Sigmoid colon (tissue), 7 donors: ENCODE data around the gene PADI6. TPM values are rescaled to one million over a fixed set of nuclear protein-coding genes. Genes with fewer than 3 reads are reported as not detected.

Experiments used
- DNase-seq: peaks from one replicate; pipeline ENCODE4 v3.0.0-alpha.2; 2019
- H3K27ac ChIP-seq, 4 donors: fragments of 200-600 bp; sonication (generic); one replicate each; pipeline ENCODE4 v1.5.1; 2016 to 2019; ENCODE audit warnings: mild to moderate bottlenecking in 1 of 4
- H3K27me3 ChIP-seq, 3 donors: fragments of 200-600 bp; sonication (generic); one replicate each; pipeline ENCODE4 v1.5.1; 2019; ENCODE audit warnings: mild to moderate bottlenecking in 1 of 3
- H3K36me3 ChIP-seq, 4 donors: fragments of 200-600 bp; sonication (generic); one replicate each; pipeline ENCODE4 v1.5.1; 2016 to 2019
- H3K4me1 ChIP-seq, 4 donors: fragments of 200-600 bp; sonication (generic); one replicate each; pipeline ENCODE4 v1.5.1; 2017 to 2019
- H3K4me3 ChIP-seq, 4 donors: fragments of 200-600 bp; sonication (generic); one replicate each; pipeline ENCODE4 v1.5.1; 2017 to 2019; ENCODE audit warnings: mild to moderate bottlenecking in 2 of 4, moderate library complexity in 1 of 4
- H3K9me3 ChIP-seq, 4 donors: fragments of 200-600 bp in 3 of 4; sonication (generic) in 3 of 4; one replicate each; pipeline versions ENCODE4 v1.5.1 to v1.6.1; 2013 to 2019
- EP300 ChIP-seq, 4 donors: sonication (generic); formaldehyde crosslinking; IDR thresholded peaks; one replicate each; pipeline ENCODE4 v1.6.1; 2017; ENCODE audit warnings: antibody characterized with exemption in 4 of 4
- POLR2A ChIP-seq, 2 donors: fragments of 450-650 bp; IDR thresholded peaks; one replicate each; pipeline ENCODE4 v1.6.1; 2016; ENCODE audit warnings: antibody characterized with exemption in 2 of 2, mild to moderate bottlenecking in 2 of 2, moderate library complexity in 2 of 2
- POLR2AphosphoS5 ChIP-seq, 4 donors: sonication (generic); formaldehyde crosslinking; IDR thresholded peaks; one replicate each; pipeline ENCODE4 v1.6.1; 2017; ENCODE audit warnings: antibody characterized with exemption in 4 of 4
- WGBS, 2 donors: extraction: QIAGEN DNeasy Blood & Tissue Kit; methylation state at CpG; one replicate each; pipeline ENCODE4 v1.1.7; 2013; 5-methylcytosine and 5-hydroxymethylcytosine counted together
- intact Hi-C: fragments of 100-400 bp; cut with DNase I; formaldehyde crosslinking; loops from one replicate; pipeline ENCODE4 v1.15.1; 2023
- polyA plus RNA-seq, 3 donors: library from polyadenylated mRNA; stranded (reverse); fragments of 200-250 nt; gene quantifications; one replicate each; pipeline ENCODE4 v1.2.3, GENCODE V29; 2013
- total RNA-seq, 4 donors: library from RNA; depleted of rRNA; stranded (reverse); fragments of >200 nt; gene quantifications; one replicate each; pipeline ENCODE4 v1.1.0, GENCODE V29; 2016
- TF ChIP-seq, protein P1 (sequence below), 4 experiments: fragments of 450-650 bp in 3 of 4; fragments of 200-600 bp in 1 of 4; IDR thresholded peaks; one replicate each; pipeline ENCODE4 v1.5.1; 2016 to 2019; ENCODE audit warnings: antibody characterized with exemption in 4 of 4, mild to moderate bottlenecking in 3 of 4, moderate library complexity in 2 of 4
- donor health status: healthy with polysubstance abuse.
- donor health status: Bipolar disorder and iron deficiency.
- donor health status: healthy.

PADI6 gene
- total and polyA plus RNA-seq, 7 donors: not detected

DNA sequence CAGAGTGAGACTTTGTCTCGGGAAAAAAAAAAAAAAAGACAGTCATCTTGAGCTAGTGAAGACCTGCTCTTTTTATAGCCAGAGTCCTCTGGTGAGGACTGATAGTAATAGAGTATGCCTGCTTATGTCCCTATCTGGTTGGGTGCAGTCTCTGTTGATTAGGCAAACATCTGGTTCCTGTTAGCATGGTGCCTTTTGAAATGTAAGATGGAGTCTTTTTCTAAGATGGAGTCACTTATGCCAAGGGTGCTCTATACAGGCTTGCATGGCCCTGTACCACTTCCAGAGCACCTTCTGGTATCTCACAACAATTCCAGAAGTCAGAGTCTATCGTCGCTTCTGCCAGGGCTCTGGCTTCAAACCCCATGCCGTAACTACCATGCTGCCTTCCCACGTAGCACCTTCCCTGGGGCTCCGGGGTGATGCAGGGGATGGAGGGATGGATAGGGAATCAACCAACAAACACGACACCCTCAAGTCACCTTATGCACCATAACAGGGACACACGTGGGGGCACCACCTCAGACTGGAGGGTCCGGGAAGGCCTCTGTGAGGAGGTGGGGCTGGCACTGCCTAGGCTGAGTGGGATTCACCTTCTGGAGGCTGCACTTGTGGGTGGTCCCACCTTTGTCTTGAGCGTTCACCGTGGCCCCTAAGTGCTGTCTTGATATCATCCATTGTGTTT, 11.6 kb upstream of the PADI6 start:
- 86 to 89% methylated on average over 11 of the region's 11 CpGs for WGBS, 2 donors
- intact Hi-C loops: no loop called here
- H3K9me3 ChIP-seq: peaks cover 0 to 3% (median 0%) of the 10 kb centered on the region in 4 donors
- no peak overlapping the region for H3K27ac ChIP-seq
- H3K4me3 ChIP-seq: no peak overlapping the region
- H3K36me3 ChIP-seq: no peaks in the 10 kb centered on the region
- TF ChIP-seq POLR2AphosphoS5 (IDR thresholded peaks at IDR 0.05) (no peak), POLR2A (IDR thresholded peaks at IDR 0.05) (no peak), EP300 (IDR thresholded peaks at IDR 0.05) (no peak)
- TF ChIP-seq, protein P1, sequence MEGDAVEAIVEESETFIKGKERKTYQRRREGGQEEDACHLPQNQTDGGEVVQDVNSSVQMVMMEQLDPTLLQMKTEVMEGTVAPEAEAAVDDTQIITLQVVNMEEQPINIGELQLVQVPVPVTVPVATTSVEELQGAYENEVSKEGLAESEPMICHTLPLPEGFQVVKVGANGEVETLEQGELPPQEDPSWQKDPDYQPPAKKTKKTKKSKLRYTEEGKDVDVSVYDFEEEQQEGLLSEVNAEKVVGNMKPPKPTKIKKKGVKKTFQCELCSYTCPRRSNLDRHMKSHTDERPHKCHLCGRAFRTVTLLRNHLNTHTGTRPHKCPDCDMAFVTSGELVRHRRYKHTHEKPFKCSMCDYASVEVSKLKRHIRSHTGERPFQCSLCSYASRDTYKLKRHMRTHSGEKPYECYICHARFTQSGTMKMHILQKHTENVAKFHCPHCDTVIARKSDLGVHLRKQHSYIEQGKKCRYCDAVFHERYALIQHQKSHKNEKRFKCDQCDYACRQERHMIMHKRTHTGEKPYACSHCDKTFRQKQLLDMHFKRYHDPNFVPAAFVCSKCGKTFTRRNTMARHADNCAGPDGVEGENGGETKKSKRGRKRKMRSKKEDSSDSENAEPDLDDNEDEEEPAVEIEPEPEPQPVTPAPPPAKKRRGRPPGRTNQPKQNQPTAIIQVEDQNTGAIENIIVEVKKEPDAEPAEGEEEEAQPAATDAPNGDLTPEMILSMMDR (IDR thresholded peaks at IDR 0.05): no peak
- DNase-seq: no peak
- no peaks in the 10 kb centered on the region for H3K4me1 ChIP-seq
- peaks cover 0 to 16% (median 0%) of the 10 kb centered on the region in 3 donors for H3K27me3 ChIP-seq

- Histone ChIP-seq H3K9me3 (peaks cover 0 to 3% (median 0%) of the 10 kb centered on the region in 4 donors), H3K4me1 (no peaks in the 10 kb centered on the region), H3K36me3 (no peaks in the 10 kb centered on the region), H3K27me3 (peaks cover 0 to 28% (median 0%) of the 10 kb centered on the region in 3 donors), H3K27ac (no peak overlapping the region), H3K4me3 (no peak overlapping the region)
- TF ChIP-seq POLR2A (IDR thresholded peaks at IDR 0.05) (no peak), EP300 (IDR thresholded peaks at IDR 0.05) (no peak), POLR2AphosphoS5 (IDR thresholded peaks at IDR 0.05) (no peak)
- TF ChIP-seq, protein P1 (IDR thresholded peaks at IDR 0.05): no peak
- 68 to 76% methylated on average over 4 of the region's 4 CpGs for WGBS, 2 donors
- DNase-seq: no peak
- intact Hi-C loops: no loop called here
These were observed 10.3 kb upstream of the PADI6 start for GRCh38 chr1:17361687-17362086.

- WGBS, 2 donors: 72 to 85% methylated on average over 12 of the region's 12 CpGs
- TF ChIP-seq, protein P1 (IDR thresholded peaks at IDR 0.05): no peak
- TF ChIP-seq POLR2AphosphoS5 (IDR thresholded peaks at IDR 0.05) (no peak), EP300 (IDR thresholded peaks at IDR 0.05) (no peak), POLR2A (IDR thresholded peaks at IDR 0.05) (no peak)
- H3K4me3 ChIP-seq: no peak overlapping the region
- peaks cover 0 to 30% (median 0%) of the 10 kb centered on the region in 3 donors for H3K27me3 ChIP-seq
- no peak for DNase-seq
- no peak overlapping the region for H3K27ac ChIP-seq
- peaks cover 0 to 3% (median 0%) of the 10 kb centered on the region in 4 donors for H3K9me3 ChIP-seq
- intact Hi-C loops: no loop called here
- no peaks in the 10 kb centered on the region for H3K36me3 ChIP-seq
- H3K4me1 ChIP-seq: no peaks in the 10 kb centered on the region
These were observed 8.6 kb upstream of the PADI6 start for GRCh38 chr1:17363351-17363750.

GRCh38 chr1:17363771-17364170, 8.2 kb upstream of the PADI6 start:
- no peaks in the 10 kb centered on the region for H3K36me3 ChIP-seq
- 71 to 83% methylated on average over 4 of the region's 4 CpGs for WGBS, 2 donors
- H3K27me3 ChIP-seq: peaks cover 0 to 30% (median 0%) of the 10 kb centered on the region in 3 donors
- H3K9me3 ChIP-seq: peaks cover 0 to 3% (median 0%) of the 10 kb centered on the region in 4 donors
- intact Hi-C loops: no loop called here
- H3K4me3 ChIP-seq: no peak overlapping the region
- no peaks in the 10 kb centered on the region for H3K4me1 ChIP-seq
- no peak for DNase-seq
- no peak overlapping the region for H3K27ac ChIP-seq
- TF ChIP-seq POLR2A (IDR thresholded peaks at IDR 0.05) (no peak), POLR2AphosphoS5 (IDR thresholded peaks at IDR 0.05) (no peak)

DNA sequence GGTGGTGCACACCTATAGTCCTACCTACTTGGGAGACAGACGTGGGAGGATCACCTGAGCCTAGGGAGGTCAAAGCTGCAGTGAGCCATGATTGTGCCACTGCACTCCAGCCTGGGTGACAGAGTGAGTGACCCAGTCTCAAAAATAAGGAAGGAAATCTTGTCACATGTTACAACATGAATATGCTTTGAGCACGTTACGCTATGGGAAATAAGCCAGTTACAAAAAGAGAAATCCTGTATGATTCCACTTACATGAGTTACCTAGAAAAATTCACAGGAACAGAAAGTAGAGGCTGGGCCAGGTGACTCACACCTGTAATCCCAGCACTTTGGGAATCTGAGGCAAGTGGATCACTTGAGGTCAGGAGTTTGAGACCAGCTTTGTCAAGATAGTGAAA, 6.7 kb upstream of the PADI6 start:
- TF ChIP-seq EP300 (IDR thresholded peaks at IDR 0.05) (no peak), POLR2AphosphoS5 (IDR thresholded peaks at IDR 0.05) (no peak), POLR2A (IDR thresholded peaks at IDR 0.05) (no peak)
- TF ChIP-seq, protein P1 (IDR thresholded peaks at IDR 0.05): no peak
- H3K9me3 ChIP-seq: peaks cover 0 to 3% (median 0%) of the 10 kb centered on the region in 4 donors
- 56 to 77% methylated on average over 3 of the region's 3 CpGs for WGBS, 2 donors
- H3K36me3 ChIP-seq: no peaks in the 10 kb centered on the region
- H3K4me1 ChIP-seq: no peaks in the 10 kb centered on the region
- DNase-seq: no peak
- no peak overlapping the region for H3K4me3 ChIP-seq
- intact Hi-C loops: no loop called here
- H3K27ac ChIP-seq: no peak overlapping the region
- peaks cover 0 to 30% (median 0%) of the 10 kb centered on the region in 3 donors for H3K27me3 ChIP-seq
